ENCODE results near the gene MCCD1.

The MCCD1 gene

DNA sequence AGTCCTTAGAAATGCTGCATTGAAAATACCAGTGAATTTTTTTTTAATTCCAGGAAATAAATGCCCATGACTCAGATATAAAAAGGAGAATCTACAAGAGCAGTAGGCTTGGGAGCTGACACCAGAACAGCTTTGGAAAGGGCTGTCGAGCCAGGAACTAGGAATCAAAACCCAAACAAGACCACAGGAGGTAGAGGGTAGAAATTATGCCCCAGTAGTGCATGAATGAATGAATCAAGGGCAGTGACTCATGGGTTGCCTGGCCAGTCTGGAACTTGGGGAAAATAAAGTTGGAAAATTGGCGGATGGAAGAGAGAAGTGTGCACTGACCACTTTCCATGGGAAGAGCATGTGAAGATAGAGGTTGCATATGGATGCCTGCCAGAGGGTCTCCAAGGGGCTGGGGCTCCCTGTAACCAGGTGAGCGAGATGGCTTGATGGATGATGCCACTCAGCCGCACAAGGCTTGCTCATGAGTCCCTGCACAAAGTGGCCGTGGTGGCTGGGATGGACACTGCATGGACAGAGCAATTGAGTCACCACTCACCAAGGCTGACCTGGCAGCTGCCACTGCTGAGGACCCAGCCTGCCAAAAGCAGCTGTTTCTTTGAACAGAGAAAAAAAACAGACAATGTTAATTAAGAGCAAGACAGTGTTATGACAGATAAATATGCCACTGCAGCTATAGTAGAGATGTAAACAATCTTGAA, 15.2 kb upstream of the MCCD1 start:
- DNase-seq = no peak

DNA sequence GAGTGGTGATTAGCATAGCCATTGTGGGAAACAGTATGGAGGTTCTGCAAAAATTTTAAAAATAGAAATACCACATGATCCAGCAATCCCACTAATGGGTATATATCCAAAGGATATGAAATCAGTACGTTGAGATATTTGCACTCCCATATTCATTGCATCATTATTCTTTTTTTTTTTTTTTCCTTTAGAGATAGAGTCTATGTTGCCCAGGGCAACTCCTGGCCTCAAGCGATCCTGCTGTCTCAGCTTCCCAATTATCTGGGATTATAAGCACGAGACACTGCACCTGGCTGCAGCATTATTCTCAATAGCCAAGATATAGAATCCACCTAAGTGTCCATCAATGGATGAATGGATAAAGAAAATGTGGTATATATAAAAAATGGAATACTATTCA, 6.9 kb upstream of the MCCD1 start:
- no peak for DNase-seq

DNA sequence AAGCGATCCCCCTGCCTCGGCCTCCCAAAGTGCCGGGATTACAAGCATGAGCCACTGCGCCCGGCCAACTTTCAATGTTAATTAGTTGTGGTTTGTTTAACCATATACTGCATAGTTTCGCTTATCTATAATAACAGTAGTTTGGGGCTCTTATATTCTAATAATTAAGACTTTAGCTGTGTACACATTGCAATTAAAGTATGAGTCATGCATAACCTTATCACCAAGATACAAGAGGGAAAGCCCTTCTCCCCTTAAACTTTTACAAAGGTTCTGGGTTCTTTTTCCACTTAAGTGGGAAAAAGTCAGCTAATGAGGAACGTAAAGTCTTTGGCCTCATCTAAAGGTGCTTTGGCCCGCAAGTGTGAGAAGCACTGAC, 3.2 kb upstream of the MCCD1 start:
- no peak for DNase-seq

DNA sequence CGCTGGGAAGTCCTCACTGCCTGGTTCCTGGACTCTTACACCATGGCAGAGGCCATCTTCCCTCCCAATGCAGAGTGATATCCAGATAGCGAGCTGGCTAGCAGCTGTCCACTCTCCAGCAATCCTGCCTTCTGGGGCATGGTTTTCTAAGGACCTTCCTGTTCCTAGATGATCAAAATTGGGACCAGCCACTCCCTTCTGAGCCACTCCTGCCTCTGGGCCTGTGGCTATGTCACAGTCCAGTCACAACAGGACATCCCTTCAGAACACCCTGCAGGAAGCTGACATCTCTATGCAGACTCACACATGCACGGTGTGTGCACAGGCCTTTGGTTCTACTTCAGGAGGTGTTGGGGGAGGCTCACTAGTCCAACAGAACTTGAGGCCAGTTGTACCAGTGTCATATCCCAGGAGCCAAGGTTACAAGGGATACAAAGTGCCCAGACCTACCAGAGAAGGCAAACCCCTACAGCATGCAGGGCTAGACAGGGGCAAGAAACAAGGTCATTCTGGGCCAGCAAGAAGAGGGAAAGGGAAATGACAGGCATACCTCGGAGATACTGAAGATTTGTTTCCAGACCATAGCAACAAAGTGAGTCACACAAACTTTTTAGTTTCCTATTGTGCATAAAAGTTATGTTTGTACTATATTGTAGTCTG, 2.7 kb upstream of the MCCD1 start:
- no peak for DNase-seq

DNA sequence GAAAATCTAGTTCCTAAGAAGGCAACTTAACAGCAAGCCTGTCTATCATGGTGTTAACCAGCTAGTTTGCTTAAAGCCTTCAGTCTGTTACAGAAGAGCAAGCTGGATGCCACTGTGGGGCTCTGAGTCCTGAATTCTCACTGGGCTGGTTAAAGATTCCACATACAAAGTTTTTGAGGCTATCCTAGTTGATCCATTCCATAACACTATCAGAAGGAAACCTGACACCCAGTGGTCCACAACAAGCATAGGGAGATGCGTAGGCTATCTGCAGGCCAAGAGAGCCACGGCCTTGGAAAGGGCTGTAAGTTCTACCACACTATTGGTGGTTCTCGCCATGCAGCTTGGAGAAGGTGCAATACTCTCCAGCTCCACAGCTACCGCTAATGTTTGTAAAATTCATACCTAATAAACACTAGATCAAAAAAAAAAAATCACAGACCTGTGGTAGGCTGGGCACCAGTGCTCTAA, 420 bp upstream of the MCCD1 start:
- no peak for DNase-seq

DNA sequence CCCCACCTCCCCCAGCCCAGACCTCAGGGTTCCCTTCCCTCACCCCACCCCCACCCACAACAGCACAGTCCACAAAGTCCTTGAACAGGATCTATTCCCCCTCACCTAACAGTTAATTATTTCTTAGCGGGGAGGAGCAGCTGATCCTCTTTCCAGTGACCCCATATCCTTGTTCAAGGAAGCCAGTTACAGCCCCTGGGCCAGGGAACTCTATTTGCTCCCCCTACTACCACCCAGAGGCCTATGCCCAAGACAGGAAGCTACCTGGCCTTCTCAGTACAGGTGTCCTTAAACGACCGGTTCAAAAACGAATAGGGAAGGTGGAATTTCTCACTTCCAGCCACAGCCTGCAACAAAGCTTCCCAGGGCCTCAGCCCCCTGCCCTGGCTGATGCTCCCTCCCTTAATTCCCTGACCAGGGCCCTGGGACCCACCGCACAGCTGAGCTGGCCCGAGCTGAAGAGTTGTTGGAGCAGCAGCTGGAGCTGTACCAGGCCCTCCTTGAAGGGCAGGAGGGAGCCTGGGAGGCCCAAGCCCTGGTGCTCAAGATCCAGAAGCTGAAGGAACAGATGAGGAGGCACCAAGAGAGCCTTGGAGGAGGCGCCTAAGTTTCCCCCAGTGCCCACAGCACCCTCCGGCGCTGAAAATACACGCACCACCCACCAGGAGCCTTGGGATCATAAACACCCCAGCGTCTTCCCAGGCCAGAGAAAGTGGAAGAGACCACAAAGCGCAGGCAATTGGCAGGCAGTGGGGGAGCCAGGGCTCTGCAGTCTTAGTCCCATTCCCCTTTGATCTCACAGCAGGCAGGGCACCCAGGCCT, 778 bp downstream of the MCCD1 start:
- peak; percentile 58 for DNase-seq

DNA sequence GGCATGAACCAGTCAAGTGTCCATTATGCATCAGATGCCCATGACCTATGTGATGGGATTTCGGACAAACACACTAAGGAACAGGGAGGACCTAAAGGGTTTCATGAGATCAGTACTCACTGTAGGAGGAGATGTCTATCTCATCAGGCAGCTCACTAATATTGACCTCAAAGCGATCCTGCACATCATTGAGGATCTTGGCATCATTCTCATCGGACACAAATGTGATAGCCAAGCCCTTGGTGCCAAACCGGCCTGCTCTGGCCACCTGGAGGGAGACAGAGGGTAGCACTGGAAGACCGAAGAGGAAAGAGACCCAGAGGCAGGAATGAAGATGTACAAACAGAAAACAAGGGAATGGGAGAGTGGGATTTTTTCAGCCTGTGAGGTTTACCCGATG, 1.9 kb downstream of the MCCD1 start:
- no peak for DNase-seq

DNA sequence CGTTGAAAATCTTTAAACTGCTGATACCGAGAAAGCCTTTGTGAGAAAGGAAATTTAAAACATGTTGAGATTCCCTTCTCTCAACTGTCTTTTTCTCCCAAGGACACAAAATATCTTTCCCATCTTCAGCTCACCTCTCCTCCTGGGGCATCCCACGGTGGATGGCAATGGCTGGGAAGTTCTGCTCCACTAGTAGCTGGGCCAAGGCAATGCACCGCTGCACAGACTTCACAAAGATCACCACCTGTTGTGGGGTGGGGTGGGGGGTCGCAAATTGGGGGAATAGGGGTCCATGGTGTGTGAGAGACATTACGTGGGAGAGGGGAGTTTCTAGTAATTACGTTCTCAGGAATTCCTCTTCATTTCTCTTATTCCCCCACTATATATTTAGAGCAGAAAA, 2.4 kb downstream of the MCCD1 start:
- DNase-seq = no peak

DNA sequence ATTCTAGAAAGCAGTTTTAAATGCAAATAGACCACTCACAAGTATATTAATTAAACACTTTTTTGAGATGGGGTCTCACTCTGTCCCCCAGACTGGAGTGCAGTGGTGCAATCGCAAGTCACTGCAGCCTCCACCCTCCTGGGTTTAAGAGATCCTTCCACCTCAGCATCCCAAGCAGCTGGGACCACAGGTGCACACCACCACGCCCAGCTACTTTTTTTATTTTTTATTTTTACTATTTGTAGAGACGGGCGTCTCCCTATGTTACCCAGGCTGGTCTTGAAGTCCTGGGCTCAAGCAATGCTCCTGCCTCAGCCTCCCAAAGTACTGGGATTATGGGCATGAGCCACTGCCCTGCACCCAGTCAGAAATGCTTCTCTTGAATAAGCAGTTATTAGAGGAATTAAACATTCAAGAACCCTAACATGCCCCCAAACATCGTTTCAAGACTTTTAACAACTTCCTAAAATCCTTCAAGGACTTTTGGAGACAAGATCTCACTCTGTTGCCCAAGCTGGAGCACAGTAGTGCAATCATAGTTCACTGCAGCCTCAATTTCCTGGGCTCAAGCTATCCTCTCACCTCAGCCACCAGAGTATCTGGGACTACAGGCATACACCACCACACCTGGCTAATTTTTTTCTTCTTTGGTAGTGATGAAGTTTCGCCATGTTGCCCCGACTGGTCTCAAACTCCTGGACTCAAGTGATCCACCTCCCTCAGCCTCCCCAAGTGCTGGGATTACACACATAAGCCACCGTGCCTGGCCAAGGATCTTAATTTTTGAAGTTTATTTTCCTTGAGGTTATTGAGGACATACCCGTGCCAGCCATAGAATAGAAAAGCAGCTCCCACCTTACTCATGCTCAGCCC, 3.2 kb downstream of the MCCD1 start:
- no peak for DNase-seq

DNA sequence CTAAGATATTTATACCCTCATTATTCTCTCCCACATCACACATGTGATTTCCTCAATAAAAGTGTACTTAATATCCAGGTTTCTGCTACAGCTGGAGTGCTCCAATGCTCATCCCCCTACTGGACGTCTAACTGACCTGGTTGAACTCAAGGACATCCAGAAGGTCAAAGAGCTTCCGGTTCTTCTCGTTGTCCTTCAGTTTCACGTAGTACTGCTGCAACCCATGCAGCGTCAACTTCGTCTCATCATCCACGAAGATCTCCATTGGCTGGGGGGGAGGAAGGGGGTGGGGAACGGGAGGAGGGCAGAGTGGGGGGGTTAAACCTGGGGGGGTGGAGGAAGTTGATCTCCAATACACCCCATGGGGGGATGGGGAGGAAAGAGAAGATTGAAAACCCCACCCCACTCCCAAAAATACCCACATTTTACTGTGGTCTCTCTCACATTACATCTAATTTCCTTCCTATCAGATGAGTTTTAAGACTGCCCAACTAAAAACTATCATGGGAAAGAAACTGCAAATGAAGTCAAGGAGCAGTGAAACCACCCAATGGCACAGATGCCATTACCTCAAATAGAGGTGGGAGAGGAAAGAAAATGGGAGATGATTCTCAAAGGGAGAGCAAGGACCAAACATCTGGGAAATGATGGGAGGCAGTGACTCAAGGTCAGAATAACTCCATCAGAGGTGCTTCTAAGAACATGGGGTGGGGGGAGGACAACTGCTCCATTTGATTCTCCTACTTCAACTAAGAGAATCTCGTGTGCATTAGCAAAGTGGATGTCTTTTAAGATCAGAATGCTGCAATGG, 4.1 kb downstream of the MCCD1 start:
- no peak for DNase-seq

DNA sequence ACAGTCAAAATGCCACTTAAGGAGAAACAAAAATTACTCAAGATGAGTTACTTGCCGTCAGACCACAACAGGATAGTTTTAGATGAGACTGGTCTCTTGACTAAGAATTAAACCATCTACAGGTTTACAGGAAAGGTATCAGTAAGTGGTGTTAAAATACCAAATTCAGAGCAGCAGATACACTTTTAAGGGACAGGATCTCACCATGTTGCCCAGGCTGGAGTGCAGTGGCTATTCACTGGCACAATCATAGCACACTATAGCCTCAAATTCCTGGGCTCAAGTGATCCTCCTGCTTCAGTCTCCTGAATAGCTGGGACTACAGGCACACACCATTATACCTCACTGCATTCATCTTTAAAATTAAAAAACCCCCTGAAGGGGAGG, 4.7 kb downstream of the MCCD1 start:
- no peak for DNase-seq

DNA sequence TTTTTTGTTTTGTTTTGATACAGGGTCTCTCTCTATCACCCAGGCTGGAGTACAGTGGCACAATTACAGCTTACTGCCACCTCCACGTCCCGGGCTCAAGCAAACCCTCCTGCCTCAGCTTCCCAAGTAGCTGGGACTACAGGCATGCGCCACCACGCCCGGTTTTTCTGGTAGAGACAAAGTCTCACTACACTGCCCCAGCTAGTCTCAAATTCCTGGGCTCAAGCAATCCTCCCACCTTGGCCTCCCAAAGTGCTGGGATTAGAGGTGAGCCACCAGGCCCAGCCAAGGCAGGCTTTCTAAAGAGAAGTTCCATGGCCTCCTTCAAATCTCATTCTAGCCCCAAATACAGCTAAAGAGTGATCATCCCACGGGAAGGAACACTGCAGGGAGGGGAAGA, 5.2 kb downstream of the MCCD1 start:
- DNase-seq = no peak

DNA sequence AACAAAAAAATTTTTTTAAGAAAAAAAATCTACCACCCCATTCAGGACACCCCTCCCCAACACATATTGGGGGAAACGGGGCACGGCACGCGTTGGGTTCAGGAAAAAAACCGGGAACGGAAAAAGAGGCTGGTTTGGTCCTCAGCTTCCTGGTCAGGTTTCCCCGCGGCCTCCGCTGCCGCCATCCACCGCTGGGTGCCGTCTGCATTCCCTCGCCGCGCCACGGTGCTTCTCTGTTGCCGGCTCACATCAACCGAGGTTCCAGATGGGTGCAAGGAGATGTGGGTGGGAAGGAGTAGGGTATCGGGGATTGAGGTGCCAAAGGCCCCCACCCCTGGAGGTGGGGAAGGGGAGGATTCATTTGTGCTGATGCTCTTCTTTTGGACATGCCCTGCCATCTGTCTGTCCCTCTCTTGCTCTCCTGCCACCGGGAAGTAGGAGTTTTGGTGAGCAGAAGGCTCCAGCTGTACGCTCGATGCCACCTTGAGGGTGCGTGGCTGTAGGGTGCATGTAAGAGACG, 5.8 kb downstream of the MCCD1 start:
- no peak for DNase-seq

DNA sequence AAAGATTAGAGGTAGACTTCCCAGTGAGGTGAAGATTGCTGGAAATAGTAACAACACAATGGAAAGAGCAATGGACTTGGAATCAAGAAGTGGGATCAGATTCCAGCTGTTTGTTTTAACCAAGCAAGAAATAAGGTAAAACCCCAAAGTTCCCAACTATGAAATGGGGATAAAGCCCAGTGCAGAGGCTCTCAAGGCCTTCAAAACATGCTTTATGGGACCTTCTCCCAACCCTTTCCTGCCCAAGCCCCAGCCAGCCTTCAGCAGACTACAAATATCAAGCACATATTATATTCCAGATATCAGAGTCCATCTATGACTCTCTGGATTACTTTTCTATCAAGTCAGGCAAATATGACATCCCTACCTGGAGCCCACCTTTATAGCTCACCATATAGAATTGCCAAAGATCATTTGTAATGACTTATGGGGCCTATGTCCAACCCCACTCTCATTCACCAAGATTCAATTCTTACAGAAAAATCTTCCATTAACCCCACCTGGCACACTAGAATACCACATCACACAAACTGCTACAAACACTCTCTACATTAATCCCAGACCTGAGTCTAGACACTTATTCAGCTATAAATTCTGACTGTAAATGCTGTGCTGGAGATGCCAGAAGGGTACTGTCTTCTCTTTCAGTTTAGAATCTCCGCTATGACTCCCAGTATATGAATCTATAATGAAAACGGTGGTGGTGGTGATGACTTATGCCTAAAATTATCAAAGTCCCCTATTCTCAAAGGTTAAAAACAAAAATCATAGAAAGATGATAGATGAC, 7.0 kb downstream of the MCCD1 start:
- DNase-seq = no peak

DNA sequence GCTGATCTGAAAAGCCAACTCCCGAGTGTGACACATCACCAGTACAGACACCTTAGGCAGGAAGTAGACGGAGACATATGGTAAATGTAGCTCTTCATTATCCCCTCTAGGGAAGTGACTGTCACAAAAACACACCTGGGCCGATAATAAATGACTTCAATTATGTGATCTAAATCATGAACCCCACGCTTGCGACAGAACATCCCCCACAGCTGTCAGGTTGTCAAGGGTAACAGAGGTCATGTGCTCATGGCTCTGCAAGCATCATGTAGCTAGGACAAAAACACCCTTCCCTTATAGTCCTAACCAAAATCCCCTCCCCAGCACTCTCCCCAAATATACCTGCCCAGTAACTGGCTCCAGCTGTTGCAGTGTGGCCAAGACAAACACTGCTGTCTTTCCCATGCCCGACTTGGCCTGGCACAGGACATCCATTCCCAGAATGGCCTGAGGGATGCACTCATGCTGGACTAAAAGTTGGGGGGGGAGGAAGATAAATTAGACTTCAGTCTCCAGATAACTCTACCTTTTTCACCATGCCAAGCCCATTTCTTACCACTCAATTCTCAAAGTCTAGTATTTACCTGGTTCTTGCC, 10.1 kb downstream of the MCCD1 start:
- DNase-seq = peak; percentile 52

DNA sequence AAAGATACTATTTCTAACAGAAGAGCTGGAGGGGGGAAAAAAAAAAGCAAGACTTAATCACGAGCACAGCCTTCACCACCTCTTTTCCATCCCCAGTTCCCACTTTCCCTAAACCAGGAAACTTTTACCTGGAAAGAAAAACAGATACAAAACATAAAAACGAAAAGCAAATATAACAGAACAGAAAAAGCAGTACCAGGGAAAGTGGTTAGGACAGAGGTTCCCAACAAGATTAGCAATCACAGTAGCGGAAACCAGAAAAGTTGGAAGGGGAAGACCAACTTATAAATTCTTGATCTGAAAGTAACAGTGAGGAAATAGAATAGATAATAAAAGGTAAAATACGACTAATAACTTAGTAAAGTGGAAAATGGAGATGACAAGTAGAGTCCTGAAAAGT, 11.9 kb downstream of the MCCD1 start:
- no peak for DNase-seq

DNA sequence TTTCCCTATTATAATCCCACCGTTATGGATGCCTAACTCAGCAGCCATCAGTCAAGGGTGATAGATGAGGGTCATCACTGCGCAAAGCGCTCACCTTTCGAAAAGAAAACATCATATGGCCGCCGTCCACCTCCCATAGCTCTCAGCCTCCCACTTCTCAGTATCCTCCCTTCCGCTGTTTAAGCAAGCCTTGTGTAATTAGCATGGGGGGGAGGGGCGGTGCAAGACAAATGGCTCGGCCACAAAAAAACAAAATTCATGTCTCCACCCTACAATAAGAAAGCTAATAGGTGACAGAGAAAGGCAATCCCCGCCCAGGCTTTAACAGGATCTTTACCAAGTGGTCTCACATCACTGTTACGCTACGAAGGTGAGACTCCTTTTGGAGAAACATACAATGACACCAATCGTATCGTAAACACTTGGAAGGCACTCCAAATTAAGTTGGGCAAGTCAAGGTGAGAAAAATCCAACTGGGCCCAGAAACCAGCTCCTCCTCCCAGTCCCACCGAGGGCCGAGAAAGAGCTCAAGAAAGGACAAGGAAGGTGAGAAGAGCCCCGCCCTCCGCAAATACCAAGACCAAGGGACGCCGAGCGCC, 12.4 kb downstream of the MCCD1 start:
- peak; percentile 77 for DNase-seq

DNA sequence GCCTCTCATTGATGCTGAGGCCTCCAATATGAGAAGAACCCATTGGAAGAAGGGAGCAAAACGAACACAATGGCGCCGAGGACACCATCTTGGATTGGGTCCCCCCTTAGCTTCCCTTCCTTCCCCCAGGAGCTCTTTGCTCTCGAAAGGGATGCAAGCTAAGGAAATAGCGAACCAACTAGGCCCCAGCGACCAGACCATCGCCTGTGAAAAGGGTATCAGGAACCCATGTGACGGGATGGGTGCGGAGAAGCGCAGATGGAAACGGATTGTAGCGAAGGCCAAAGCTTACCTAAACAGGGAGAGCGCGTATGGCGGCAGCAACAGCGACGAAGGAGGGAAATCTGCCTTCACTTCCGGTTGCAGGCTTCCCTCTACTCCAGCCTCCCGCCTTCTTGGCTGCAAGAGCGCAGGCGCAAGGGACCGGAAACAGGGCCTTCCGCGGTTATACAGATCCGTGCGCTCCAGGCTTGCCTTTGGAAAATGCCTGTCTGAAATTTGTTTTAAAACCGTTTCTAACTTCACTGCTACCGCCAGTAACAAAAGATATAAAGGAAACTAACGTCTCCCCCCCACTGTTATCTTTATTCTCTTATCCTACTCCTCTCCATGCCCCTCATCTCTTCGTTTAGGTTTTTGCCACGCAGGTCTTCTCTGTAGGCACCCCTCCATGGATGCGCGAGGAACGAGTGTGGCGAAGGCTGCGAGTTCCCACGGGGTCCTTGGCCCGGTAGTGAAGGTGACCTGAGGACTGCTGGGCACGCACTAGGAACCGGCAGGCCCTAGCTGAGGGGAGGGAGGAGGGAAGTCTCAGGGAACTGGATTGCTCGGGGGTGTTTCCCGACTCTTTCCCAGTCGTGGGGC, 13.1 kb downstream of the MCCD1 start, which contains the start of gene DDX39B:
Gene DDX39B, minus strand, starts transcription at position 346 of the 864 bp plus-strand sequence. CDS start 1,471 bp downstream, outside the sequence.
- DNase-seq = peak; percentile 95

DNA sequence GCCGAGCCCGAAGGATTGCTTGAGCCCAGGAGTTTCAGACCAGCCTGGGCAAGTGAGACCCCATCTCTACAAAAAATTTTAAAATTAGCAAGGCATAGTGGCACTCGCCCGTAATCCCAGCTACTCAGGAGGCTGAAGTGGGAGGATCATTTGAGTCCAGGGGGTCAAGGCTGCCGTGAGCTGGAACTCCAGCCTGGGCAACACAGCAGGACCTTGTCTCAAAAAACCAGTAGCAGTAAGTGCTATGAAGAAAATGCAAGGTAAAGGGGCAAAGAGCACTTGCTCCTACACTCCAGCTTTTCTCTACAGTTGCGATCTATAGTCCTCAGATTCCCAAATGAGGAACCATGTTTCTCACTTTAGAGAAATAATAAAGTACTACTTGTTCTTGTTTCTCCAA, 14.9 kb downstream of the MCCD1 start:
- DNase-seq = no peak

All from activated CD8-positive, alpha-beta memory T cell treated with anti-CD3 and anti-CD28 coated beads for 24 hours (primary cell).